ENCODE data around the gene CIAPIN1. TPM values are rescaled to one million over a fixed set of nuclear protein-coding genes. Genes with fewer than 3 reads are reported as not detected.

The CIAPIN1 gene
- total RNA-seq (2014; rRNA removed; shearing (Covaris generic)) = 61.3 and 70.7 TPM in 2 replicates

DNA sequence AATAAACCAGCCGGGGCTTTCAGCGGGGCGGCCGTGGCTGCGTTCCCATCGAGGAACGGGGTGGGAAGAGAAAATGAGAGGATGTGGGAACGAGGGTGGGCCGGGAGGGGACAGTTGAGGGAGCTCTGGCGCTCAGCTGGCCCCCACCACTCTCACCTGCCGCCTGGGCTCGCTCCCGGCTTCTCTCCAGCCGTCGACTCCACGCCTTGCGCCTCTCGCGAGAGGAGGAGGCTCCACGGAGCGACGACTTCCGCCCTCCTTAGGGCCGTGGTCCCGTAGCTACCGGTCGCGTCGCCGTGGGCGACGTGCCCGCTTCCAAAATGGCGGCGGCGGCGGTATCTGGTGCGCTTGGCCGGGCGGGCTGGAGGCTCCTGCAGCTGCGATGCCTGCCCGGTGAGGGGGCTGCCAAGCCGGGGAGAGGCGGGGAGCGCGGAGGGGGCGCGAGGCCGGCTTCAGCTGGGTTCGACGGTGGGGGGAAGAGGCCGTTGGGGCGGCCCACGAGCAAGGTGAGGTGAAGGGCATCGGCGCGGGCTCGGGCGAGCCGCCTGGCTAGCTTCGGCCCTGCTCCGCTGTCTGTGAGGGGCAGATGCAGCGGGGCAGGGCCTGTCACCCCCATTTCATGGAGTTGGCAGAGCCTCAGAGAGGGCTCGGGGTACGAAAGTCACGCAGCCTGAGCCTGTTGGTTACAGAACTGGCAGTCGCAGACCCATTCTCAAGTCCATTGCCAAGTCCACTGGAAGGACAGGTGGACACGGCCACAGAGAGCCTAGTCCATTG, at the start of gene CIAPIN1, which contains the start of gene COQ9:
TSS of gene CIAPIN1 (minus strand) at position 200 of the 777 bp plus-strand sequence. CDS start 6,457 bp downstream, outside the sequence.
TSS of gene COQ9 (plus strand) at position 294 of the 777 bp plus-strand sequence. CDS start at position 321, 27 bp downstream.
- DNase-seq (ENCODE audit: low read depth) = peak; percentile 95

DNA sequence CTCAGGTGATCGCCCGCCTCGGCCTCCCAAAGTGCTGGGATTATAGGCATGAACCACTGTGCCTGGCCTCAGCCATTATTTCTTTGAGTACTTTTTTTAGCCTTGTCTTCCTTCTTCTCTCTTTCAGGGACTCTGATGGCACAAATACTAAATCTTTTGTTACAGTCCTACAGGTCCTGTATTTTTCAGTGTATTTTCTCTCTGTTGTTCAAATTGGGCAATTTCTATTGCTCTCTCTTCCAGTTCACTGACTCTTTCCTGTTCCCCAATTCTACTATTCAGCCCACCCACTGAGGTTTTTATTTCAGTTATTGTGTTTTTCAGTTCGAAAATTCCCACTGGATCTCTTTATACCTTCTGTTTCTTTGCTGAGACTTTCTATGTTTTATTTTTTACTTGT, 46.6 kb upstream of the CIAPIN1 start:
- DNase-seq (ENCODE audit: low read depth) = no peak

DNA sequence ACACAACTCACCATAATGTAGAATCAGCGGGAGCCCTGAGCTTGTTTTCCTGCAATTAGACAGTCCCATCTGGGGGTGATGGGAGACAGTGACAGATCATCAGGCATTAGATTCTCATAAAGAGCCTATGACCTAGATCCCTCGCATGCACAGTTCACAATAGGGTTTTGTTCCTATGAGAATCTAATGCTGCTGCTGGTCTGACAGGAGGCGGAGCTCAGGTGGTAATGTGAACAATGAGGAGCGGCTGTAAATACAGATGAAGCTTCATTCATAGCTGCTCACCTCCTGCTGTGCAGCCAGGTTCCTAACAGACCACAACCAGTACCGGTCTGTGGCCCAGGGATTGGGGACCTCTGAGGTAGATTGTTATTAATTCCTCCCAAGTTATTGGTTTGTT, 42.0 kb upstream of the CIAPIN1 start:
- no peak for DNase-seq (ENCODE audit: low read depth)

DNA sequence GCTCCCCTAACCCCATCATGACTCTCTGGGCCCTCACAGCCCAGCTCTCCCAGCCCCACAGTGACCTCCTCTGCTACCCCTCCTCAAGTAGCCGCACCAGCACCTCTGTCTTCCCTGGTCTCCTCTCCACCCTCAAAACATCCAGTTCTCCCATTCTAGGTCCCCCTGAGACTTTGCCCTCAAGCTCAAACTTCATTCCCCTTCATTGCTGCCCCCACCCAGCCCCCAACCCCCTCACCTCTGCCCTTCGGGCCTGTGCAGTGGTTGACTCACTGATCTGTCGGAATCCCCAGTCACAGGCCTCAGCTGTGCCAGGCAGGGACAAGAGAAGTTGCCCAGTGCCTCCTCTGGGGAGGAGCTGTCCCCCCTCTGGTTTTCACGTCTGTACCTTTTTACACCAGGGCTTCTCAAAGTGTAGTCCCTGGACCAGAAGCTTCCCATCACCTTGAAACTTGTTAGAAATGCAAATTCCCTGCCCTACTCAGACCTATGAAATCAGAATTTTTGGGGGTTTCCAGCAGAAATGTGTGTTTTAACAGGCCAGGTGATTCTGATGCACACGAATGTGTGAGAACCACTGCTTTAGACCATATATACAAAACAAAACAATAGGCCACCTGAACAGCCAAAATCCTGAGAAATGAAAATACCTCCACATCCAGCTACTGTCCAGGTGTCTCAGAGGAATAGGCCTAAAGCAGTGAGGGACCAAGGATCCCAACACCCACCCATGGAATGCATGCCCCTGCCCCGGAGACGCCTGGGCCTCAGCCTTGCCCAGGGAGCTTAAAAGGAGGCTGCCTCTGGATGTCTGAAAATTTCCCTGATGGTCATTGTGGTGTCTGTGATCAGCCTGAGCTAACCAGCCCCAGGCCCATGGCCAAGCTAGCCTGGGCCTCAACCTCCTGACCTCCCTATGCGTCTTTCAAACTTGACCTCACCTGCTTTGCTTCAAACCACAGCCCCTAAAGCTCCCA, 40.0 kb upstream of the CIAPIN1 start:
- no peak for DNase-seq (ENCODE audit: low read depth)

DNA sequence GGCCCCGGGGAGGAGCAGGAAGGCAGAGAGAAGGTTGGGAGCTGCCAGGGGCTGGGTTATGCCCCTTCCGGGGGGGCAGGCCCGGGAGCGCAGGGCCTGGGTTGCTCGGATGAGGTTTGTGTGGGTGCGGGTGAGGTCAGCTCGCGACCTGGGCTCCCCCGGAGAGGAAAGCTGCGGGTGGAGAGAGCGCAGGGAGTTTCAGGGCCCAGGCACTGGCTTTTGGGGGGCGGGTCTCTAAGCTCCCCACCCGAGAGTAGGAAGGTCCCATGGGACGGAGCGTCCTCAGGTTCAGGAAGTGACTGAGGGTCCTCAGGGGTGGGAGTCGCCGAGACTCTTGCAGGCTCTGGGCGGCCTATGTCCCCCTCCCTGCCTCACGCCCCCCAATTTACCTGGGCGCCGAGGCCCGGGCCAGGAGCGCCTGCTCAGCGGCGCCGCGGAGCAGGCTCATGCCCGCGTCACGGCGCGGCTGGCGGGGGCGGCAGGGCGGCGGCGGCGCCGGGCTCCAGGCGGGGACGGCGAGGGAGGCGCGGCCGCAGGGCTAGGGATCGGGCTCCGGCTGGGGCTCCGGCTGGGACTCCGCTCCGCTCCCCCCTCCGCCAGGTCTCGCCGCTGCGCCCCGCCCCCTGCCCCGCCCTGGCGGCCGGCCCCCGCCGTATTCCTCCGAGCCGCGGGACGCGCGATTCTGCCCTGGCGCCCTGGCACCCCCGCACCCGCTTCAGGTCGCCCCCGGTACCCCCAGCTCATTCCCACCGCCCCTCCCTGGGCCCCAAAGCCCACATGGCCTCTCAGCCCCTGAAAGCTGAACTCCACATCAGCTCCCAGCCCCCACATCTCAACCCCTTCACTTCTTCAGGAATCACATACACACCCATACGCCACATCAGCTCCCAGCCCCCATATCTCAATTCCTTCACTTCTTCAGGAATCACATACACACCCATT, 39.0 kb upstream of the CIAPIN1 start, which contains the start of gene DOK4:
TSS of gene DOK4 (minus strand) at position 578 of the 942 bp plus-strand sequence. CDS start 6,986 bp downstream, outside the sequence.
- DNase-seq (ENCODE audit: low read depth) = peak; percentile 69

DNA sequence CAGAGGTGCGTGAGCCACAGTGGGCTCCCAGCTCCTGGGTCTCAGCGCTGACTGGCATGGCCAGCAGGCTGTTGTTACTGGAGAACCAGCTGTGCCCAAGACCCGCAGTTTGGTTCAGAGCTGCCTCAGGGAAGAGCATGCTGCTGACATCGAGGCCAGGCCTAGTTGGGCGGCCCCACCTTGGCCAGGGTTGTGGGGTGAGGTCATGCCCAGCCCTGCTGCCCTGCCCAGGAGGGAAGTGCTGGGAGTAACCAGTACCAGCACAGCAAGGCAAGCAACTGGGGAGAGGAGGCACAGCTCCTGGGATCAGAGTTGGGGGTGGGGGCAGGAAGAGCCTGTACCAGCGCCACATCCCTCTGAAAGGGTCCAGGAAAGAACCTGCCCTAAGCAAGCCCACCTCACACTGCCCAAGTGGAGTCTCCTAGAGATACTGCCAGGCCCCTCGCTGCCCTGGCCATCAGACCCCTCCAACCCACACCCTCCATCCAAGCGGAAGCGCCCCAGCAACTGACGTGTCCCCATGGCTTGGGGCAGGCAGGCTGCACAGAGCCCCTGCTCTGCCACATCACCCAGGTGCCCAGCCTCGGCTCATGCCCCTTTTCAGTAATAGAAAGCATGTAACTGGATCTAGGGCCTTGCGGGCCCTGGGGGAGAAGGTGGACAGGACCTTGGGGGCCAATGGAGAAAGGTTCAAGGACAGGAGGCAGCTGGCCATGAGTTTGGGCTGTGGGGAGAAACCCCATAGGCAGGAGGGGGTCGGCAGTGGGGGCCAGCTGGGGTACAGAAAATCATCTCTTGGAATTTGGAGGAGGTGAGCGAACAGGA, 38.1 kb upstream of the CIAPIN1 start:
- DNase-seq (ENCODE audit: low read depth) = no peak

DNA sequence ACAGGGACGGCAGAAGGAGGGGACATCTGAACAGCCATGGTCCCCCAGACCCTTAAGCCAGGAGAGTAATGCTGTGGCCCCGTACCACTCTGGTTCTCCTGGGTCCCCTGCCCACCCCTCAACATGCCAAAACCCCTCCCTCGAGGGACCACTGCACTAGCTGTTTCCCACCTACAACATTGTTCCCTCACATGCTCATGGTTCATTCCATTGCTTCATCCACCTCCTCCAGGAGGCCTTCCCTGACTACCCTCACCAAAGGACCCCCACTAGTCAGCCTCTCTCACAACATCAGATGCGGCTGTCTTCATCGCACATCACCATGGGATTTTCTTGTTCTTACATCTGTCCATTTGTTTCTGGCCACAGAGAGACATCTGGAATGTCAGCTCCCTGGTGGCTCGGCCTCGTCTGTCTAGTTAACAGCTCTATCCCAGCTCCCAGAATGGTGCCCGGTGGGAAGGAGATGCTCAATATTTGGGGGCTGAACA, 37.4 kb upstream of the CIAPIN1 start:
- no peak for DNase-seq (ENCODE audit: low read depth)

DNA sequence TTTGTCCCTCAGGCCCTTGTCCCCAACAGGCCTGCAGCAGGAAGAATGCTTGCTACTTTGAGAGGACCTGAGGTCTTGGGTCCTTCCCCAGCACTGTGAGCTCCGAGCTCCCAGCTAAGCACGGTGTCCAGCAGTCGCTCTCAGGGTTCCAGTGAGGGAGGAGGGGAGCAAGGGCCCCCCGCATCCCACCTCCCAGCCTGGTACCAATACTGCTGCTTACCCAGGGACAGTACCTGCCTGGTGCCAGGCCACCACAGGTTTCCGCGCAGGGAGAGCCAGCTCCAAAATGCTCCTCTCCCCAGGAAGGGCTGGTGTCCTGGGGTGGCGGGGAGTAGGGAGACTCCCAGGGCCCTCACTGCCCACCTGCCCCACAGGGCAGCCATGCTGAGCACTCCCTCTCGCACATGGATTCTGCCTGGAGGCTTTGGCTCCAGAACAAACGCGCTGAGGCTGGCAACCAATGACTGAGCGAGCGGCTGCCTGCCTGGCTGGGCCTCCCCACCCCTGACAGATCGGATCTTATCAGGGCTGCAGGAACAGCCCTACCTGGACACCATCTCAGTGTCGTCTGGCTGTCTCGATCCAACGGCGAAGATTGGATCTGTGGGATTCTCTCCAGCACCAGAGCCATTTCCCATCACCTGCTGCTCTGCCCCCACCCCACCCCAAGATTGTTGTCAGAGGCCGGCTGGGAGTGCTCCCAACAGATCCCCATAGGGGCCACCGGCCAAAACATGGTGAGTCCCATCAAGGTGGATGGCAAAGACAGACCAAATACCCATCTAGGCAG, 36.7 kb upstream of the CIAPIN1 start:
- DNase-seq (ENCODE audit: low read depth) = no peak

DNA sequence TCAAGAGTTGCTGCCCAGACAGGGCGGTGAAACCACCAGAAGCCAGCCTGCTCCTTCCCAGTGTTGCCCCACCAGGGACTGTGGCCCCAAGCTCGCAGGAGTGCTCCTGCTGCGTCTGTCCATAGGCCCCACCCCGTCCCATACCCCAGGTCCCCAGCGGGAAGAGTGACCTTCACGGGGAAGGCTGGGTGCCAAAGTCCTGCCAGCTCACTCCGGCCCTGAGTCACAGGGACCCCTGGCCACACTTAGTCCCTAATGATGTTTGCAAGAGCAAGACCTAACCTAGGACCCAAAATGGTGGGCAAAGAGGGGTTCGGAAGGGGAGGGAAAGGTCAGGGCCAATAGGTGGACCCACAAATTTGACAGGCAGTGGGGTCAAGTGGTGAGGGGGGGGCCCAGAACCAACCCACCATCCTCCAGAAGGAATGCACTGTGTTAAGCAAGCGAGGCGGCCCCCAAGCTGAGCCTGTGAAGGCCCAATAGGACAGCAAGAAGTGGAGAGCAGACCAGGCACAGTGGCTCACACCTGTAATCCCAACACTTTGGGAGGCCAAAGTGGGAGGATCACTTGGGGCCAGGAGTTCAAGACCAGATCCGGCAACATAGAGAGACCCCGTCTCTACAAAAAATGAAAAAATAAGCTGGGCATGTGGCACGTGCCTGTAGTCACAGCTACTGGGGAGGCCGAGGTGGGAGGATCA, 35.8 kb upstream of the CIAPIN1 start:
- DNase-seq (ENCODE audit: low read depth) = no peak

DNA sequence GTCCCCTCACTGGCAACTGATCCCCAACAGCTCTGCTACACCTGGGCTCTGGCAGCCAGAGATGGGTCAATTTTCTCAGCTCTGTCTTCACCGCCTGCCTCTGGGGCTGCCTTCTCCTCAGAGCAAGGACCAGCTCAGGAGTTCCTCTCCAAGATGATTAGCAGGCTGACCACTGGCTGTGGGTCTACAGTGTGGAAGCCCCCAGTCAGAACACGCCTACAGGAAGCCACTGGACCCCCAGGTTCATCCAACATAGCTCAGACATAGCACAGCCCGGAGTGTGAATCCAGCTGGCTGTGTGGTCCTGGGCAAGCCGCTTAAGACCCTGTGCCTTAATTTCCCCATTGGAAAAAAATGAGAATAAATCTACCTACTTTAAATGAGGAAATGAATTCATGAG, 34.2 kb upstream of the CIAPIN1 start:
- DNase-seq (ENCODE audit: low read depth) = no peak

DNA sequence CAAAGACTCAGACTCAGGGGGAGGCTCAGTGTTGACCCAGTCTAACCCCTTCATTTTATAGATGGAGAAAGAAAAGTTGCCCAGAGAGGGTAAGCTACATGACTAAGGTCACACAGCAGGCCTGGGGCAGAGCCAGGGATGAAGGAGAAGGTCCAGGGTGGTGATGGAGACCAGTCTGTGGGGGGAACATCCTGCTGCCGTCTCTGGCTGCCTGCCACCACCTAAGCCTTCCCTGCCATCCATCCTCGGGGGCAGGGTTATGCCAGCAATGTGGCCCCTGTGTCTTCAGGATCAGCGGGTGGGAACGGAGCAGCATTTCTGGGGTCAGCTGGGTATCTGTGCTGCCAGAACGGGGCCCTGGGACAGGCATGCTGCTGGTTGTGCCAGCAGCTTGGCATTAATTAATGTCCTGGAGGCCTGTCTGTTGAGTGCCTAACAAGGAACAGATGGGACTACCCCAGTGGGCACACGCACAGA, 33.6 kb upstream of the CIAPIN1 start:
- no peak for DNase-seq (ENCODE audit: low read depth)

DNA sequence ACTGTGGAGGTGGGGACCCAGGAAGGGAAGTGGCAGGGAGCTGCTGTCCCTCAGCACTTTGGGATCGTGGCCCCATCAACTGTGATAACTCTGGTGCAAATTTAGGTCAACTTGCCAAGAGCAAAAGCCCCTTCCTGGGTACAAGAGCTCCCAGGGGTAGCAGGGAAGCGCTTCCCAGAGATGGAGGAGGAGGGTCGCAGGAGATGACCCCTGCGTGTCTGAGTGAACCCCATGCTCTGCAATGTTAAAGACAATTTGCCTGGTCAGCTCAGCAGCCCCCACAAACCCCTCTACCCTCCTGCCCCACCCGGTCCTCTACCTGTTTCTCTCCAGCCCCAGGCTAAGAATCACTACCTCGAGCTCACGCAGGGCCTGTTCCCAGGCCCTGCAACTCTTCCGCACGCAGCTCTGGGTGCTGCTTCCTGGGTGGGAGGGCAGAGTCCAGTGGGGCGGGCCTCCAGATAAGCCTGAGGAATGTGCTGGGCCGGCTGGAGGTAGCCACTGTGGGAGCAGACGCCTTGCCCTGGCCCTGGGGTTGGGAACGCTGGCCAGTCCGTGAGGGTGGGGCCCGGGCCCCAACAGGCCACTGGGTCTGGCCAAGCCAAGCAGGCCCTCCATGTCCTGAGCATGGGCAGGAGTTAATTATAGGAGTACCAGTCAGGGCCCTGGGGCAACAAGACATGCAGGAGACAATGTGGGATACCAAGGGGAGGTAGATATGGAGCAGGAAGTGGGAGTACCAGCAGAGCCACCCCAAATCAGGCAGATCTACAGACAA, 33.0 kb upstream of the CIAPIN1 start:
- peak; percentile 10 for DNase-seq (ENCODE audit: low read depth)

DNA sequence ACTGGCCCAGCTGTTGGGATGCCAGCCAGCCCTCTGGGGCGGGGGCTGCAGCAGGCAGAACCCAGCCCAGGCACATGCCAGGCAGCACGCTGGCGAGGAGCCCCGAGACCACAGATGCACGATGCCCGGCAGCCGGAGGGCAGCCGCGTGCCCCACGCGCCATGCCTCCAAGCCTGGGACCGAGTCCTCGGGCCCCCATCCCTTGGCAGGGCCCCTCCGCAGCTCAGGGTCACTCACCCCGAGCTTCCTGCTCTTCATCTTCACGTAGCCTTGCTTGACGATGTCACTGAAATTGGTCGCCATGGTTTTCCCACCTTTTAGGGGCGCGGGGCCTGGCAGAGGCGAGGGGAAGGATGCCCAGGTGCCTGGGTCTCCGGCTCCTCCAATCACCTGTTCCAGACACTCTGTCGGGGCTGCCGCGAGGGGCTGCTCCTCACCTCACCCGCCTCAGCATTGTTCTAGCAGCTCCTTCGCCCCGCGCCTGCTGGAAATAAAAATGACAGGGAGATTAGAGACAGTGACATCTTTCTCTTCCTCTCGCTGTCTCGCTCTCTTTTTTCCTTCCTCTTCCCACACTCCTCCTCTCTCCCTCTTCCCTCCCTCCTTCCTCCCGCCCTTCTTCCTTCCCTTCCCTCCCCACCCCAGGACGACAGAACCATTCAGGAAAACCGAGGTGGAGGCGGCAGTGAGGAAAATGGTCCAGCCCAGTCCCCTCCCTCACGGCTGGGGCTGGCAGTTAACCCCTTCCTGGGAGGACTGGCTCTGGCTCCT, 32.2 kb upstream of the CIAPIN1 start:
- peak; percentile 52 for DNase-seq (ENCODE audit: low read depth)

DNA sequence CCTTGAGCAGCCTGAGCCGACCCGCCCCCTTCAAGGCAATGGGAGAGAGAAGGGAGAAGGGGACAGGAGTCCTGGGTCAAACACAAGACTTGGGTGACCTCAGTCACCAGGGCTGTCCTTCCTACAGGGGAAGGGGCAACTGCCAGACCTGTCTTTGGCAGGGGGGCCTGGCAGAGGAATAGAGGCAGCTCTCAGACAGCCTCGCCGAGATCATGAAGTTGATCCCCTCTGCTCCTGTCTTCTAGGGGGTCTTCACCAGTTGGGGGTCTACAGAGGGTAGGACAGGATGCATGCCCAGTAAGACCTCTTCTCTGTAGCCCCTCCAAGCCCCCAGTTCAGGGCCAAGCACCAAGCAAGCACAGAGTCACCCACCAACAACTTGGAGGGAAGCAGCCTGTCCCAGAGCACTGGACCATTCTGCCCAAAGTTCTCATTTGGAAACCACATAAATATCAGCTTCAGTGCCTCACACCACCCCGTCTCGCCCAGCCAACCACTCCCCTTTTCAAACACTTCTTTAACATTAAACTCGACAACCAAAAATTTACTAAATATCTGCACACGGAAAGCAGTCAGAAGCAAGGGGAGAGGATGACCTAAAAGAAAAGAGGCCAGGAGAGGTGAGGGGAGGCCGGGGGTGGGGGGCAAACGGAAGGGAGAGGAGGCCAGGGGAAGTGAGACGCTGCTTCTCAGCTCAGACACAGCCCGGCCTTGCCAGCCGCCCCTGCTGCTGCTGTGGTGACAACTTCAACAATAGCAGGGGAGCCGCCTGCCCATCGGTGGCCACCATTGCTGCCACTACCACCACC, 31.4 kb upstream of the CIAPIN1 start:
- no peak for DNase-seq (ENCODE audit: low read depth)

DNA sequence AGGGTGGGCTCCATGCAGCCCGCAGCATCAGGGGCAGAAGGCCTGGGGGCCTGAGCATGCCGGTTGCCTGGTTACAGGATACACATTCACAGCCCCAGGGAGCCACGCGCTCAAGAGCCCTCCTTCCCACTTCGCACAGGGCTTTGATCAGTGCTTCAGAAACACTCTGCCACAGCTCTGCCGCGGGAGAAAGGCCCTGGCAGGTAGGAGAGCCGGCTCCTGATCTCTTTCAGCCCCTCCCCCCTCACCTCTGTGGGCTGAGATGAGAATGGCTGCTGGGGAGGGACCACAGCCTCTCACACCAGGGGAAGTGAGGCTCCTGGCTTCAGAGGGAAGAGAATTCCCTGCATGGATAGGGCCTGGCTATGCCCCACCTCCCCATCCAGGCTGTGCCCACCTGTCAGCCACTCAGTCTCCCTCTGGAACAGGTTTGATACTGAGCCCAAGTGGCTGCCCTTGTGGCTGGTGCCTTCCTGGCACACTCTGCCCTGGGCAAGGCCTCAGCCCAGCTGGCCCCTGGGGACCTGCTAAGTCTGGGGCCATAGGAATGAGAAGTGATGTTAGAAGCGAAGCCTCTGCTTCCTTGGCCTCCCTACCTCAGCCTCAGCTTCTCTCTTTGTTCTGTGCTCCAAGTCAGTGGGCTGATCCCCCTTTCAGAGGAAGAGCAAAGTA, 30.5 kb upstream of the CIAPIN1 start:
- DNase-seq (ENCODE audit: low read depth) = no peak
